GM18867 (cell line): Measurements from ENCODE around the gene HIKESHI.
"Not testable (repeated sequence)": the region's sequence is repeated elsewhere in the genome, so short reads cannot be mapped to it uniquely, and the experiment has no call there.

Experiments
- ATAC-seq: cut with Tn5 transposase; IDR thresholded peaks from one replicate; pipeline ENCODE4 v1.9.1; 2021; ENCODE audit warnings: mild to moderate bottlenecking, moderate library complexity; ENCODE audit not compliant: unreplicated experiment

The HIKESHI gene

GRCh38 chr11:86302092-86302793 lies at the start of gene HIKESHI:
Gene HIKESHI (plus strand): TSS chr11:86302240. CDS start chr11:86302449, 209 bp downstream.
- ATAC-seq = peak; percentile 98

DNA sequence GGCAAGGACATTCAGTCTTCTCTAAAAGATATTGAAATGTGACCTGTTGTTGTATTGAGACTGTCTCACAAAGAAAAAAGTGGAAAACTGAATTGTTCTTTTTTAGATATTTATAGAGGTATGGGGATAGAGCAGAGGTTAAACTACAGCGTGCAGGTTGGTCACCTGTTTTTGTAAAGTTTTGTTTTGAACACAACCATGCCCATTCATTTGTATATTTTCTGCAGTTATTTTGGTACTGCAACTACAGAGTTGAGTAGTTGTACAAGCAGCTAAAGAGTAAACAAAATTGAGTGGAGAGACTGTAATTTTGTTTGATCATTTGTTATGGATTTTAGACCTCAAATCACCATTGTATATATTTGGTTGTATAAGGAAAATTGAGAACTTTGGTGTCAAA lies 46.1 kb upstream of the HIKESHI start:
- peak; percentile 91 for ATAC-seq

- no peak for ATAC-seq
Observed at GRCh38 chr11:86256608-86257007, 45.4 kb upstream of the HIKESHI start.

DNA sequence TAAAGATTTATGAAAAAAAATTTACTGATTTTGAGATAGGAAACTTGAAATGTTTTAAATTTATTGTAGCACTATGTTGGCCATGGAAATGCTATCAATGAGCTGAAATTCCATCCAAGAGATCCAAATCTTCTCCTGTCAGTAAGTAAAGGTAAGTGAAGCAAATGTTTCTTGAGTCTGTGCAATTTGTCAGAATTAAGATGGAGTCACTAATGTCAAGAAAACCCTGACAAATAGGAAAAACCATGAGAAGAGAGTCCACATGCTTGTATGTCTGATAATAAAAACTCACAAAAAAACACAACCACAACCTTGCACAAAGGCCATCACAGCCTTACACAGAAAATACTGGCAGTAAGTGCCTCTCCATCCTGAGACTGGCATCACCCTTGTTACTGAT lies 44.6 kb upstream of the HIKESHI start:
- ATAC-seq = no peak

DNA sequence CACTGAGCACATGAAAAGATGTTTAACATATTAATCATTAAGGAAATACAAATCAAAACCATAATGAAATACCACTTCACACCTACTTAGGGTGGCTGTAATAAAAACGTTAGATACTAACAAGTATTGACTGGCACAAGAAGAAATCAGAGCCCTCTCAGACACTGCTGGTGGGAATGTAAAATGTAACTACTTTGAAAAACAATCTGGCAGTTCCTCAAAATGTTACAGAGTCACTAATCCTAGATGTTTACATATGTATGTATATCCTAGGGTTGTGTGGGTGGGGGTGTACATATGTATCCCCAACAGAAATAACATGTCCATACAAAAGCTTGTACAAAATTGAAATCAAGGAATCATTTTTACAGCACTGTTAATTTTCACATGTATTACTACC lies 42.3 kb upstream of the HIKESHI start:
- ATAC-seq = no peak

GRCh38 chr11:86261328-86261727 lies 40.7 kb upstream of the HIKESHI start:
- ATAC-seq = no peak

- no peak for ATAC-seq
Observed at GRCh38 chr11:86262387-86262786, 39.7 kb upstream of the HIKESHI start.

DNA sequence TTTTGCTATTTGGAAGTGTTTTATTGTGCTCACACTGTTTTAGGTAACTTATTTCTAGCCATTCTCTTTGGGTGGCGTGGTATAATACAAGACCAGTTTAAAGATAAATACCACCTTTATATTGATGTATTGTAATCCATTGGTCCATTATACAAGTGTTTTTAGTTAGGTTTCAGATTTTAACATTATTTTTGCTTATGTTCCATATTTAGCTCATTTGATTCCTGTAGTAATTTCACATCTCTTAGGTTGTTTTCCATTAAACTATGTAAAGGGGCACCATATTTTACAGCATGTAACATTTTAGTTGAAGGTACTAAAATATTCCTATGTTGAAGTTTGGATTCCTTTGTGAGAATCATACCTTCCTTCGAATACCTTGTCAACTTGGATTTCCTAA lies 37.4 kb upstream of the HIKESHI start:
- ATAC-seq = no peak

DNA sequence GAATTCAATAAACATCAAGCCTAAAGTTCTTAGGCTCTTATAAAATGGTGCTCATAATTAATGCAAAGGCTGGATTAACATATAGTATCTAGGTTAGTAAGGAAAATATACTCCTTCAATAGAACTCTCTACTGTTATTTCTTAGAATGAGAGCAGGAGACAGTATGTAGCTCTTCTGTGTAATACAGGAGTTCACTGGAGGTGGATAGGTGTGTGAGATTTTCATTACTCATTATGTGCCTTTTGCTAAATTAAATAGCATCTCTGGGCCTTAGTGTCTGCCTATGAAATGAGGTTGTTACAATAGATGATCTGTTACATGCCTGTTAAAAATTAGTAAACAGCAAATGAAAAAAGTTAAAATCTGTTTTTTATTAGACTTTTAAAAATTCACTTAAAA lies 36.8 kb upstream of the HIKESHI start:
- no peak for ATAC-seq

DNA sequence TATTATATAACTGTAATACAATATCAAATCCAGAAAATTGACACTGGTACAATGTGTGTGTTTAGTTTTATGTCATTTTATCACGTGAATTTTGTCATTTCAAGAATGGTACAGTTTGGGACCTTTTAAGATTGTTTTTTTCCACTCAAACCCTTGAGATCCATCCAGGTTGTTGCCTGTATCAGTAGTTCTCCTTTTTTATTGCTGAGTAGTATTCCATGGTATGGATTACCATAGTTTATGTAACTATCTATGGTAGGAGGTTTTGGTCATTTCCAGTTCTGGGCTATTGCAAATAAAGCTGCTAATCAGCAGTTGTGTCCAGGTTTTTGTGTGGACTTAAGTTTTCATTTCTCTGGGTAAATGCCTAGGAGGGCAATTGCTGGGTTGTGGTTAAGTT lies 32.4 kb upstream of the HIKESHI start:
- no peak for ATAC-seq

DNA sequence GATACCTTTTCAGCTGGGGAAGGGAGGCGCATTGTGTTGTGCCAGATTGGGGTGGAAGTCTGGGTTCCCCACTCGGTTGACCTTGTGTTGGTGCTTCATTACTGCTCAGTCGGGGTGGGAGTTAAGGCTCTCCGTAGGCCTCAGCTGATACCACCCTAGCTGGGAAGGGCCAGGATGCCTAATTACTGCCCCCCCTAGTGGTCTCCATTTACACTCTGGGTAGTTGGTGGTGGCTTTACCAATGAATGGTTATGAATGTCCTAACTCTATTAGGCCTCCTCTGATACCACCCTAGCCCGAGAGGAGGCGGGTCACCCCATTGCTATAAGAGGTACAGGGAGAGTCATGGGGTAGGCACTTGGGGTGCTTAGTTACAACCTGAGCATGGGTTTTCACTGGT lies 27.5 kb upstream of the HIKESHI start:
- no peak for ATAC-seq

DNA sequence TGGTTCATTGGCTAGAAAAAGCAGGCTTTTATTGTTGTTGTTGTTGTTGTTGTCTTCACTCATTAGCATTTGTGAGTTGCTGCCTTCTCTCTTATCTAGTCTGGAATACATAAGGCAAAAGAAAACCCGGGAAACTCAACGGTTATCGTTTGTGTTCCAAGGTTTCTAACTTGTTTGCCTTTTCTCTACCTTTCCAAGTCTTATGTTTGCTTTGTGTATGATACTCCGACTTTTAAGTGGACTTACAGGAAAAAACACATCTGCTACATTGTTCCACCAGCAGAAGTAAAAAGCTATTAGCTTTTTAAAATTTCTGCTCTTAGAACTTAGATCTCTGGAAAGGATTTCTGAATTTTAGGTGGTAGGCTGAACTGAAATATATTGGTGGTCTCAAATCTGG lies 27.0 kb upstream of the HIKESHI start:
- no peak for ATAC-seq

- no peak for ATAC-seq
Observed at GRCh38 chr11:86275493-86276370, 26.3 kb upstream of the HIKESHI start.

DNA sequence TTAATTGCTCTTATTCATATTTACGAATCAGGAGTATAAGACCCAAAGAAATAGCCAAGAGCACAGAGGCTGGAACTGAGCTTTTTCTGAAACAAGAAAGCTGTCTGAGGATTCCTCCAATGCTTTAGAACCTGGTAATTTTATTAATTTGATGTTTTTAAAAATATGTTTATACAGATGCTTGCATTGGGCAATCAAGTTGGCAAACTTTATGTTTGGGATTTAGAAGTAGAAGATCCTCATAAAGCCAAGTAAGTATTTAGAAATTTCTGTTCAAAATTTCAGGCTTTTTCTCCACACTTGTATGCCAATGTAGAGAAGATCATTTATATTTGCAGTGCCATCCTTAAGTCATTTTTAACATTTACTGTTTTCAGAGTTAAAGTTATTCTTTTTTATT lies 24.3 kb upstream of the HIKESHI start:
- ATAC-seq = no peak

DNA sequence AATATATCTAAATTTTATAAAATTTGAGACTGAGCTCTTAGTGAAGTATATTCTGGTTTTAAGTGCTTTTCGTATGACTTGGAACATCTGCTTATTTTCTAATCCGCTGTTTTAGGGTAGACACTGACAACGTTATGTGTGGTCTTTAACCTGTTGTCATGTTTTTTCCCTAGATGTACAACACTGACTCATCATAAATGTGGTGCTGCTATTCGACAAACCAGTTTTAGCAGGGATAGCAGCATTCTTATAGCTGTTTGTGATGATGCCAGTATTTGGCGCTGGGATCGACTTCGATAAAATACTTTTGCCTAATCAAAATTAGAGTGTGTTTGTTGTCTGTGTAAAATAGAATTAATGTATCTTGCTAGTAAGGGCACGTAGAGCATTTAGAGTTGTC lies 23.8 kb upstream of the HIKESHI start:
- ATAC-seq = no peak

- ATAC-seq = no peak
Observed at GRCh38 chr11:86279747-86280146, 22.3 kb upstream of the HIKESHI start.

DNA sequence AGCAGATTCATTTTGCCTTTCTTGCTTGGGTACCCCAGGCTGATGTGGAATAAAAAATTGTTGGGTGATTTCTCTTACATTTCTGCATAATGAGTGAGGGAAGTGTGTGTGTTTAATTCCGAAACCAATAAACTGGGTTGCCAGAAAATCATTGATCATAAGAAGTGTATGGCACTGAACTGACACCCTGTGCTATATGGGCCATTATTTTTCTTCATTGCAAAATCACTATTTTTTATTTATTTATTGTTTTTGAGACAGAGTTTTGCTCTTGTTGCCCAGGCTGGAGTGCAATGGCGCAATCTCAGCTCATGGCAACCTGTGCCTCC lies 14.6 kb upstream of the HIKESHI start:
- peak; percentile 20 for ATAC-seq

DNA sequence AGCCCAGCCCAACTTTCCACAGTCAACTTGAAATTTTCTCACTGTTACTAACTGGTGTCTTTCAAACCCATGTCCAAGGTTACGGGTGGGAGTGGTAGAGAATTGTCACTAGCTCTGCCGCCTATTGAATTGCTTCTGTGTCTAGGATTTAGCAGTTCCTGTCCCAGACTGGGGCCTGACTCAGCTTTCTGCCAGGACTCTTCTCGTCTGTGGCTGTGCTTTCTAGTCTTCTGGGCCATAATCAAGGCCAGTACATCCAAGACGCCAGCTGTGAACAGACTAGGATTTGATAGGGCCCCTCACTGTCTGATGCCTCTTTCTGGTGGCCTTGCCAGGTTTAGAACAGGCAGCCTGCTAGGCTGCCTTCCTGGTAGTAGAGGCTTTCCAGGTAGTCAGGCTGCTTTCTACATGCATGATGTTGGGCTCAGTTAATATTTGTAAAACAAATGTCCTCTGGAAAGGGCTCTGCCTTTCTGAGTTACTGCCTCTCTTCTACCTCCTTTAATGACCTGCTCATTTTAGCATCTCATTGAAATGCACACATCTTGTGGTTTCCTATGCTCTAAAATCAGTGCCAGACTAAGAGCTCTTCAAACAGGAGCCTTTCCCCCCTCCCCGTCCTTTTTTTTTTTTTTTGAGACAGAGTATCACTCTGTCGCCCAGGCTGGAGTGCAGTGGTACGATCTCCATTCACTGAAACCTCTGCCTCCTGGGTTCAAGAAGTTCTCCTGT lies 13.1 kb upstream of the HIKESHI start:
- ATAC-seq = no peak

DNA sequence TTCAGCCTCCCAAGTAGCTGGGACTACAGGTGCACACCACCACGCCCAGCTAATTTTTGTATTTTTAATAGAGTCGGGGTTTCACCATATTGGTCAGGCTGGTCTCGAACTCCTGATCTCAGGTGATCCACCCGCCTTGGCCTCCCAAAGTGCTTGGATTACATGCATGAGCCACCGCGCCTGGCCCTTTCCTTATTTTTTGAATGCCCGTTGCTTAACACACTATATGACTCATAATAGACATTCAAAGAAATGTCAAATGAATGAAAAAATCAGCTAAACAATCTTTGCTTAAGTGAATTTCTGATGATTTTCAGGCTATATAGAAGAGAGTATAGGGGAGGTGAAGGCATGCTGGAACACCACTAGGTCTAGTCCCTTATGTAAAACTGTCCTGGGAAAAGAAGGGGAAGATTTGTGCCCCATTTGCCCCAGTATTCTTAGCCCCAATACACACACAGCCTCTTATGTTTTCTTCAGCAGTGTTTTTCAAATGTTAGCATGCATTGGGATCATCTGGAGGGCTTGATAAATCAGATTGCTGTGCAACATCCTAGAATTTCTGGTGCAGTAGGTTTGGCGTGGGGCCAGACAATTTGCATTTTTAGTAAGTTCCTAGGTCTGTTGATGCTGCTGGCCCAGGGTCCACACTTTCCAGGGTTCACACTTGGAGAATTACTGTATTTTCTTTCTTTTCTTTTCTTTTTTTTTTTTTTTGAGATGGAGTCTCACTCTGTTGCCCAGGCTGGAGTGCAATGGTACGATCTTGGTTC lies 12.3 kb upstream of the HIKESHI start:
- ATAC-seq = not testable (repeated sequence)

DNA sequence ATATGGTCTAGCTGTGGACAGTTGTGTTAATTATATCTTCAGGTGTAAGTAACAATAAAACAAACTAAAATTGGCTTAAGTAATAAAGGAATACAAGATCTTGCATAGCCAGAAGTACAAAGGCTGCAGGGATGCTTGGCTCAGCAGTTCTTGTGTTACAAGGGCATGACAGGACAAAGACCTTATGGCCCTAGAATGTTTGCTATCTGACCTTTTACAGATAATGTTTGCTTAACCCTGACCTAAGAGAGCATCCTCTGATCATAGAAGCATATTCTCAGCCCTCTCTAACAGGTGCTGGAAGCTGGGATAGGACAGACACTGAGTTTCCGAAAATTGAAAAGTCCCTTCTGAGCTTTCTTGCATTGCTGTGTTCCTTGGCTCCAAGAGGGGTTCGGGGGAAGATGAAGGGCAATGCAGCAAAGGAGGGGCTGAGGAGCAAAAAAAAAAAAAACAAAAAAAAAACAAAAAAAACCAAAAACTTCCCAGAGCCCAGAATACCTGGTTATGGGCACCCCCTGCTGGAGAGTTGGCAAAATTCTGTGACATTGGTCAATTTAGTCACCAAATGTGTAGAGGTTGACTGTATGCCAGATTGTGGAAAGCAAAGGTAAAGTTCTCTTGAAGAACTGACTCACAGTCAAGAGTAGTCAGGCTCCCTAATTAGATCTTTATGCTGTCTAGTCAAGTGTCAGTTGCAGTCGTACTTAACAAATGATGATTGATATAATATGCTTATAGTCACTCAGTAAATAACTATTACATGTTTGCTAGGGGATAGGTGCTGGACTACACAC lies 10.4 kb upstream of the HIKESHI start:
- peak; percentile 28 for ATAC-seq
